Thyroid gland (tissue), 4 donors: Measurements from ENCODE around the gene CTIF. TPM values are rescaled to one million over a fixed set of nuclear protein-coding genes. Genes with fewer than 3 reads are reported as not detected.

ENCODE experiments used
- DNase-seq, 2 donors: peaks; one replicate each; pipeline ENCODE4 v3.0.0-alpha.2; 2019
- H3K27ac ChIP-seq, 3 donors: fragments of 200-600 bp; sonication (generic); 1 replicate in 2 of 3; 2 replicates in 1 of 3; pipeline ENCODE4 v1.5.1; 2016 to 2019; ENCODE audit warnings: mild to moderate bottlenecking in 1 of 3, moderate library complexity in 1 of 3
- H3K27me3 ChIP-seq: fragments of 200-600 bp; sonication (generic); one replicate; pipeline ENCODE4 v1.5.1; 2019
- H3K36me3 ChIP-seq, 2 donors: fragments of 200-600 bp; sonication (generic); one replicate each; pipeline ENCODE4 v1.5.1; 2016 to 2019
- H3K4me1 ChIP-seq, 2 donors: fragments of 200-600 bp; sonication (generic); one replicate each; pipeline ENCODE4 v1.5.1; 2017 to 2019
- H3K4me3 ChIP-seq, 3 donors: fragments of 200-600 bp; sonication (generic); replicated peaks in 1 of 3; 1 replicate in 2 of 3; 2 replicates in 1 of 3; pipeline ENCODE4 v1.5.1; 2016; ENCODE audit warnings: mild to moderate bottlenecking in 1 of 3
- H3K9me3 ChIP-seq: fragments of 200-600 bp; sonication (generic); one replicate; pipeline ENCODE4 v1.5.1; 2017
- POLR2A ChIP-seq, 2 donors: fragments of 450-650 bp; IDR thresholded peaks; one replicate each; pipeline ENCODE4 v1.6.1; 2017; ENCODE audit warnings: antibody characterized with exemption in 2 of 2, mild to moderate bottlenecking in 2 of 2, moderate library complexity in 1 of 2
- WGBS, 2 donors: methylation state at CpG; one replicate each; pipeline ENCODE4 v1.1.5; 2017; 5-methylcytosine and 5-hydroxymethylcytosine counted together
- intact Hi-C: fragments of 100-400 bp; cut with DNase I; formaldehyde crosslinking; loops from one replicate; pipeline ENCODE4 v1.15.1; 2023
- total RNA-seq, 4 donors: library from RNA; depleted of rRNA; stranded (reverse); fragments of >200 nt; gene quantifications; one replicate each; pipeline ENCODE4 v1.2.3, GENCODE V29; 2016
- TF ChIP-seq, protein P1 (sequence below), 6 experiments: fragments of 200-600 bp in 3 of 6; fragments of 450-650 bp in 3 of 6; sonication (generic) in 3 of 6; IDR thresholded peaks; one replicate each; pipeline ENCODE4 v1.5.1; 2016 to 2019; ENCODE audit warnings: antibody characterized with exemption in 6 of 6, mild to moderate bottlenecking in 2 of 6, inconsistent platforms in 1 of 6, moderate library complexity in 1 of 6

The CTIF gene
- total RNA-seq, 4 donors from 2014 or later: 18.7 to 29.8 (median 23.6) TPM

GRCh38 chr18:48813321-48813720, 274.5 kb downstream of the CTIF start:
- intact Hi-C loops: no loop called here
- TF ChIP-seq, protein P1, sequence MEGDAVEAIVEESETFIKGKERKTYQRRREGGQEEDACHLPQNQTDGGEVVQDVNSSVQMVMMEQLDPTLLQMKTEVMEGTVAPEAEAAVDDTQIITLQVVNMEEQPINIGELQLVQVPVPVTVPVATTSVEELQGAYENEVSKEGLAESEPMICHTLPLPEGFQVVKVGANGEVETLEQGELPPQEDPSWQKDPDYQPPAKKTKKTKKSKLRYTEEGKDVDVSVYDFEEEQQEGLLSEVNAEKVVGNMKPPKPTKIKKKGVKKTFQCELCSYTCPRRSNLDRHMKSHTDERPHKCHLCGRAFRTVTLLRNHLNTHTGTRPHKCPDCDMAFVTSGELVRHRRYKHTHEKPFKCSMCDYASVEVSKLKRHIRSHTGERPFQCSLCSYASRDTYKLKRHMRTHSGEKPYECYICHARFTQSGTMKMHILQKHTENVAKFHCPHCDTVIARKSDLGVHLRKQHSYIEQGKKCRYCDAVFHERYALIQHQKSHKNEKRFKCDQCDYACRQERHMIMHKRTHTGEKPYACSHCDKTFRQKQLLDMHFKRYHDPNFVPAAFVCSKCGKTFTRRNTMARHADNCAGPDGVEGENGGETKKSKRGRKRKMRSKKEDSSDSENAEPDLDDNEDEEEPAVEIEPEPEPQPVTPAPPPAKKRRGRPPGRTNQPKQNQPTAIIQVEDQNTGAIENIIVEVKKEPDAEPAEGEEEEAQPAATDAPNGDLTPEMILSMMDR (IDR thresholded peaks at IDR 0.05): no peak
- no peak for TF ChIP-seq POLR2A (IDR thresholded peaks at IDR 0.05)

GRCh38 chr18:48813833-48814489, 275.1 kb downstream of the CTIF start:
- intact Hi-C loops: no loop called here
- Histone ChIP-seq H3K9me3 (no peaks in the 10 kb centered on the region), H3K36me3 (no peaks in the 10 kb centered on the region), H3K27ac (no peak overlapping the region), H3K4me1 (peaks cover 0 to 8% of the 10 kb centered on the region in 2 donors), H3K27me3 (no peaks in the 10 kb centered on the region), H3K4me3 (no peak overlapping the region)
- TF ChIP-seq, protein P1 (IDR thresholded peaks at IDR 0.05): no peak
- TF ChIP-seq POLR2A (IDR thresholded peaks at IDR 0.05): no peak
- DNase-seq: peak in 1 of 2 donors; percentile 2
- 53 to 82% methylated on average over 5 of the region's 5 CpGs for WGBS, 2 donors

More at GRCh38 chr18:48813321-48813720, 274.5 kb downstream of the CTIF start:
- no peaks in the 10 kb centered on the region for H3K36me3 ChIP-seq
- WGBS, 2 donors: 98 to 99% methylated on average over 3 of the region's 3 CpGs
- no peaks in the 10 kb centered on the region for H3K27me3 ChIP-seq
- H3K9me3 ChIP-seq: no peaks in the 10 kb centered on the region
- H3K4me3 ChIP-seq: no peak overlapping the region
- H3K27ac ChIP-seq: no peak overlapping the region
- no peak for DNase-seq
- peaks cover 0 to 12% of the 10 kb centered on the region in 2 donors for H3K4me1 ChIP-seq

DNA sequence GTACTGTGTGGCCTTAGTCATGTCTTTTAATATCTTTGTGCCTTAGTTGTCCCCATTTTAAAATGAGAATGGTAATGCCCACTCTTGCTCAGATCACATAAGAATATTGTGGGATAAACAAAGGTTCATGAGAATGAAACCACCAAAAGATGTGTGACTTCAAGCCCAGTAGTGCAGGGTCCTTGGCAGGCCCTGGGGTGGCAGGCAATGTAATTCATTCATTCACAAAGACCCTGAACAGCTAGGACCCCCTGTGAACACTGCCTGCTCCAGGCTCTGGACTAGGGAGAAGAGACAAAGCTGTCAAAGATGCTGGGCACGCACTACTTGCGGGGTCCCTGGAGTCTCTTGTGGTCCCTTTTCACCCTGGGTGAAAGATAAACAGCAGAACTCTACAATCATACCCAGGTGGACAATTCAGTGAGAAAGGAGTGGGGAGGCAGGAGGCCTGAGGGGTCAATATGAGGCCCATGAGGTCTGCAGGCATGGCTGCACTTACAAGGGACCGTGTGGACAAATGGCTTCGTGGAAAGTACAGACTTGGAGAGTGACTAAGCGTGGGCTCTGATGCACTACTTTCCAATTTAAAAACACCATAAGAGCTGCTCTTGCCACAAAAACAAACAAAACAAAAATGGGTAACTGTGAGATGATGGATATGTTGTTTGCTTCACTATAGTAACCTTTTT, 275.8 kb downstream of the CTIF start:
- no peaks in the 10 kb centered on the region for H3K9me3 ChIP-seq
- 88 to 90% methylated on average over 5 of the region's 5 CpGs for WGBS, 2 donors
- TF ChIP-seq, protein P1 (IDR thresholded peaks at IDR 0.05): no peak
- TF ChIP-seq POLR2A (IDR thresholded peaks at IDR 0.05): no peak
- H3K27ac ChIP-seq: no peak overlapping the region
- no peak overlapping the region for H3K4me3 ChIP-seq
- intact Hi-C loops: no loop called here
- peaks cover 0 to 8% of the 10 kb centered on the region in 2 donors for H3K4me1 ChIP-seq
- no peaks in the 10 kb centered on the region for H3K27me3 ChIP-seq
- no peaks in the 10 kb centered on the region for H3K36me3 ChIP-seq
- peak in 1 of 2 donors; percentile 1 for DNase-seq

- no peak for DNase-seq
- 92 to 97% methylated on average over 1 of the region's 1 CpG for WGBS, 2 donors
- no peak overlapping the region for H3K27ac ChIP-seq
Observed at GRCh38 chr18:48815179-48815515, 276.3 kb downstream of the CTIF start.

More at GRCh38 chr18:48815179-48815515, 276.3 kb downstream of the CTIF start:
- Histone ChIP-seq H3K36me3 (no peaks in the 10 kb centered on the region), H3K4me1 (peaks cover 0 to 8% of the 10 kb centered on the region in 2 donors), H3K9me3 (no peaks in the 10 kb centered on the region), H3K27me3 (no peaks in the 10 kb centered on the region), H3K4me3 (no peak overlapping the region)
- TF ChIP-seq, protein P1 (IDR thresholded peaks at IDR 0.05): no peak
- no peak for TF ChIP-seq POLR2A (IDR thresholded peaks at IDR 0.05)
- intact Hi-C loops: no loop called here
